ENCODE measurements around the gene TEX13D.

DNA sequence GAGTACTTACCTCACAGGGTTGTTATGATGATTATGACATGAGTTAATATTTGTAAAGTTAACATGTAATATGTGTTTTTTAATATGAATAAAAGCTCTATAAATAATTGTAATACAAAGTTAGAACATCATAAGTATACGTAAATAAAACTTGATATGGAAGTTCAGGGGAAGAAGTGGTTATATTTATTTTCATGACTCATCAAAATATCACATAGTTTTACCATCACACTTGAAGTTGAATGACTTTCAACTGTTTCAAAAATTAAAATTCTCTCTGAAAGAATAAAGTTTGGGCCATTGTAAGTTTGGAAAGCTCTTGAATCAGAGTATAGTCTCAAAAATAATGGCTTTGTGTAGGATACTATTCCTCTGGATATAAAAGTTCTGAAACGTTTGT is 22.2 kb downstream of the TEX13D start:
- TF ChIP-seq, protein P1, sequence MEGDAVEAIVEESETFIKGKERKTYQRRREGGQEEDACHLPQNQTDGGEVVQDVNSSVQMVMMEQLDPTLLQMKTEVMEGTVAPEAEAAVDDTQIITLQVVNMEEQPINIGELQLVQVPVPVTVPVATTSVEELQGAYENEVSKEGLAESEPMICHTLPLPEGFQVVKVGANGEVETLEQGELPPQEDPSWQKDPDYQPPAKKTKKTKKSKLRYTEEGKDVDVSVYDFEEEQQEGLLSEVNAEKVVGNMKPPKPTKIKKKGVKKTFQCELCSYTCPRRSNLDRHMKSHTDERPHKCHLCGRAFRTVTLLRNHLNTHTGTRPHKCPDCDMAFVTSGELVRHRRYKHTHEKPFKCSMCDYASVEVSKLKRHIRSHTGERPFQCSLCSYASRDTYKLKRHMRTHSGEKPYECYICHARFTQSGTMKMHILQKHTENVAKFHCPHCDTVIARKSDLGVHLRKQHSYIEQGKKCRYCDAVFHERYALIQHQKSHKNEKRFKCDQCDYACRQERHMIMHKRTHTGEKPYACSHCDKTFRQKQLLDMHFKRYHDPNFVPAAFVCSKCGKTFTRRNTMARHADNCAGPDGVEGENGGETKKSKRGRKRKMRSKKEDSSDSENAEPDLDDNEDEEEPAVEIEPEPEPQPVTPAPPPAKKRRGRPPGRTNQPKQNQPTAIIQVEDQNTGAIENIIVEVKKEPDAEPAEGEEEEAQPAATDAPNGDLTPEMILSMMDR (IDR thresholded peaks at IDR 0.05), result no peak
- TF ChIP-seq, protein P2, sequence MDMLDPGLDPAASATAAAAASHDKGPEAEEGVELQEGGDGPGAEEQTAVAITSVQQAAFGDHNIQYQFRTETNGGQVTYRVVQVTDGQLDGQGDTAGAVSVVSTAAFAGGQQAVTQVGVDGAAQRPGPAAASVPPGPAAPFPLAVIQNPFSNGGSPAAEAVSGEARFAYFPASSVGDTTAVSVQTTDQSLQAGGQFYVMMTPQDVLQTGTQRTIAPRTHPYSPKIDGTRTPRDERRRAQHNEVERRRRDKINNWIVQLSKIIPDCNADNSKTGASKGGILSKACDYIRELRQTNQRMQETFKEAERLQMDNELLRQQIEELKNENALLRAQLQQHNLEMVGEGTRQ (IDR thresholded peaks at IDR 0.05; ENCODE audit: borderline replicate concordance, low read depth, low read length), result no peak
- no peak for TF ChIP-seq POLR2AphosphoS5 (IDR thresholded peaks at IDR 0.05; ENCODE audit: low read depth, low read length)
